Activated CD8-positive, alpha-beta T cell treated with anti-CD3 and anti-CD28 coated beads, Interleukin-2, amount 10 ng/mL, durations not matched to agents 7 days and 5 days (primary cell): ENCODE measurements around the gene SIPA1L2. TPM values are rescaled to one million over a fixed set of nuclear protein-coding genes. Genes with fewer than 3 reads are reported as not detected.

Experiments
- ATAC-seq: fragments of 150-1000 bp; cut with Tn5 transposase; one replicate; pipeline ENCODE4 v1.10.0; 2021; ENCODE audit warnings: moderate library complexity
- CTCF ChIA-PET: fragments of 350-600 bp; sonication (Branson Sonifier 250); formaldehyde crosslinking; loops from one replicate; lab custom pipeline; 2021; ENCODE audit warnings: antibody characterized with exemption; lab: Charles Lee
- POLR2A ChIA-PET: fragments of 350-600 bp; sonication (Branson Sonifier 250); formaldehyde crosslinking; loops from one replicate; lab custom pipeline; 2021; ENCODE audit warnings: antibody characterized with exemption; lab: Charles Lee
- DNase-seq: peaks from one replicate; pipeline ENCODE4 v3.0.0-alpha.2; 2020
- H3K27ac Mint-ChIP-seq: one replicate; pipeline ENCODE4 v1.8.0; 2021; ENCODE audit warnings: mild to moderate bottlenecking, mixed read lengths
- H3K27me3 Mint-ChIP-seq: one replicate; pipeline ENCODE4 v1.8.0; 2021; ENCODE audit warnings: low read depth, mixed read lengths
- H3K36me3 Mint-ChIP-seq: one replicate; pipeline ENCODE4 v1.8.0; 2021; ENCODE audit warnings: low read depth, mixed read lengths
- H3K4me1 Mint-ChIP-seq: one replicate; pipeline ENCODE4 v1.8.0; 2021; ENCODE audit warnings: low read depth, mixed read lengths
- H3K4me3 Mint-ChIP-seq: one replicate; pipeline ENCODE4 v1.8.0; 2021; ENCODE audit warnings: mild to moderate bottlenecking, mixed read lengths
- H3K9me3 Mint-ChIP-seq: one replicate; pipeline ENCODE4 v1.8.0; 2022; ENCODE audit warnings: mixed read lengths; ENCODE audit not compliant: insufficient read depth
- total RNA-seq, 2 experiments: library from RNA; stranded (reverse); gene quantifications; one replicate each; pipeline ENCODE4 v1.2.3, GENCODE V29; 2021

Gene SIPA1L2
- total RNA-seq, 2 experiments from 2014 or later: 0.23 to 0.66 TPM

- H3K4me3 Mint-ChIP-seq: no peak overlapping the region
- H3K9me3 Mint-ChIP-seq: no peaks in the 10 kb centered on the region
- no peaks in the 10 kb centered on the region for H3K36me3 Mint-ChIP-seq
- ChIA-PET POLR2A (no interaction called here), CTCF (no interaction called here)
- DNase-seq (no peak), ATAC-seq (no peak)
- peaks cover 27% of the 10 kb centered on the region for H3K4me1 Mint-ChIP-seq
- peaks cover 5% of the 10 kb centered on the region for H3K27me3 Mint-ChIP-seq
- H3K27ac Mint-ChIP-seq: no peak overlapping the region
Observed at GRCh38 chr1:232581932-232582331, 48.0 kb downstream of the SIPA1L2 start.

Other genes starting within 250 kb of the SIPA1L2 start
- 1 to 10 TPM; 3.1 TPM for gene MAP10, start 175.3 kb upstream of the SIPA1L2 start, total RNA-seq